Mesenchymal stem cell (in vitro differentiated cells and primary cell): Measurements from ENCODE around the gene FUZ.
A peak's percentile ranks its signal among the peaks of the same experiment; 100 is the strongest.

Experiments
- DNase-seq: peaks from one replicate; pipeline ENCODE4 v3.0.0-alpha.2; 2013
- H2AFZ ChIP-seq: one replicate; pipeline ENCODE4 v1.6.1; 2013; ENCODE audit warnings: low read depth, mild to moderate bottlenecking, control low read depth, inconsistent platforms, low read length, moderate library complexity
- H2AK5ac ChIP-seq: 2 replicates; pipeline ENCODE4 v1.6.1; 2013; ENCODE audit warnings: low read length, moderate library complexity, mild to moderate bottlenecking, inconsistent platforms; ENCODE audit not compliant: severe bottlenecking
- H2BK120ac ChIP-seq: one replicate; pipeline ENCODE4 v1.6.1; 2013; ENCODE audit warnings: low read depth, mild to moderate bottlenecking, inconsistent platforms, low read length, moderate library complexity
- H2BK12ac ChIP-seq, 2 experiments: one replicate each; pipeline ENCODE4 v1.6.1; 2013; ENCODE audit warnings: inconsistent platforms in 2 of 2, low read length in 2 of 2, mild to moderate bottlenecking in 2 of 2, moderate library complexity in 2 of 2, control low read depth in 1 of 2
- H2BK15ac ChIP-seq: one replicate; pipeline ENCODE4 v1.6.1; 2013; ENCODE audit warnings: mild to moderate bottlenecking, low read depth, inconsistent platforms; ENCODE audit not compliant: poor library complexity, severe bottlenecking
- H2BK5ac ChIP-seq: 2 replicates; pipeline ENCODE4 v1.6.1; 2013; ENCODE audit warnings: low read depth, mild to moderate bottlenecking, low read length, control low read depth, inconsistent platforms; ENCODE audit not compliant: poor library complexity, severe bottlenecking
- H3K14ac ChIP-seq, 2 experiments: one replicate each; pipeline ENCODE4 v1.6.1; 2013; ENCODE audit warnings: inconsistent platforms in 2 of 2, low read length in 2 of 2, control low read depth in 1 of 2, mild to moderate bottlenecking in 1 of 2, moderate library complexity in 1 of 2
- H3K18ac ChIP-seq, 2 experiments: one replicate each; pipeline ENCODE4 v1.6.1; 2013; ENCODE audit warnings: inconsistent platforms in 2 of 2, low read length in 2 of 2, control low read depth in 1 of 2, low read depth in 1 of 2, mild to moderate bottlenecking in 1 of 2
- H3K23ac ChIP-seq, 2 experiments: one replicate each; pipeline ENCODE4 v1.6.1; 2013; ENCODE audit warnings: inconsistent platforms in 2 of 2, low read length in 2 of 2, mild to moderate bottlenecking in 2 of 2, moderate library complexity in 2 of 2, control low read depth in 1 of 2
- H3K27ac ChIP-seq: 2 replicates; pipeline ENCODE4 v1.5.1; 2013; ENCODE audit warnings: mild to moderate bottlenecking, moderate library complexity, low read length, control low read depth, inconsistent platforms; ENCODE audit not compliant: poor library complexity, severe bottlenecking
- H3K27me3 ChIP-seq, 2 experiments: 2 replicates each; pipeline versions ENCODE4 v1.6.1 to v1.7.0; 2013; ENCODE audit warnings: low read length in 2 of 2, mild to moderate bottlenecking in 2 of 2, moderate library complexity in 2 of 2, control low read depth in 1 of 2, inconsistent platforms in 1 of 2; ENCODE audit not compliant: control insufficient read depth in 1 of 2, insufficient read depth in 1 of 2
- H3K36me3 ChIP-seq, 2 experiments: 2 replicates each; pipeline versions ENCODE4 v1.6.1 to v1.7.0; 2013; ENCODE audit warnings: low read length in 2 of 2, control low read depth in 1 of 2, inconsistent platforms in 1 of 2, low read depth in 1 of 2, mild to moderate bottlenecking in 1 of 2; ENCODE audit not compliant: insufficient read depth in 2 of 2, control insufficient read depth in 1 of 2
- H3K4ac ChIP-seq, 2 experiments: one replicate each; pipeline ENCODE4 v1.6.1; 2013; ENCODE audit warnings: inconsistent platforms in 2 of 2, low read length in 2 of 2, mild to moderate bottlenecking in 2 of 2, moderate library complexity in 2 of 2, control low read depth in 1 of 2, low read depth in 1 of 2
- H3K4me1 ChIP-seq: 2 replicates; pipeline ENCODE4 v1.6.1; 2013; ENCODE audit warnings: low read depth, low read length, control low read depth; ENCODE audit not compliant: control insufficient read depth, insufficient read depth
- H3K4me2 ChIP-seq: 2 replicates; pipeline ENCODE4 v1.6.1; 2013; ENCODE audit warnings: low read length, mild to moderate bottlenecking, inconsistent platforms; ENCODE audit not compliant: poor library complexity, severe bottlenecking
- H3K4me3 ChIP-seq, 2 experiments: 2 replicates each; pipeline versions ENCODE4 v1.5.1 to v1.7.0; 2013; ENCODE audit warnings: low read length in 2 of 2, mild to moderate bottlenecking in 2 of 2, control low read depth in 1 of 2, low read depth in 1 of 2; ENCODE audit not compliant: insufficient read depth in 1 of 2
- H3K79me1 ChIP-seq: replicated peaks from 2 replicates; pipeline ENCODE4 v1.6.1; 2013; ENCODE audit warnings: mild to moderate bottlenecking, control low read depth, low read length, inconsistent platforms; ENCODE audit not compliant: poor library complexity, severe bottlenecking
- H3K9ac ChIP-seq: 2 replicates; pipeline ENCODE4 v1.7.0; 2013; ENCODE audit warnings: mild to moderate bottlenecking, low read length, moderate library complexity
- H3K9me3 ChIP-seq: 2 replicates; pipeline ENCODE4 v1.7.0; 2013; ENCODE audit warnings: mild to moderate bottlenecking, low read length; ENCODE audit not compliant: control insufficient read depth
- H4K8ac ChIP-seq: one replicate; pipeline ENCODE4 v1.6.1; 2013; ENCODE audit warnings: inconsistent platforms, mild to moderate bottlenecking, low read length, moderate library complexity
- H4K91ac ChIP-seq: one replicate; pipeline ENCODE4 v1.6.1; 2013; ENCODE audit warnings: mild to moderate bottlenecking, low read length, inconsistent platforms
- WGBS: methylation state at CpG from one replicate; pipeline ENCODE4 v1.1.7; 2013; ENCODE audit warnings: mixed read lengths; 5-methylcytosine and 5-hydroxymethylcytosine counted together

FUZ gene

GRCh38 chr19:49801401-49801888 is 11.6 kb downstream of the FUZ start:
- Histone ChIP-seq H3K4me3 (peak overlapping the region in 1 of 2 experiments; percentile 63), H3K14ac (peak overlapping the region in 1 of 2 experiments; percentile 36), H2AK5ac (no peak overlapping the region), H2AFZ (no peak overlapping the region), H2BK120ac (no peak overlapping the region), H2BK5ac (no peak overlapping the region), H3K4ac (no peak overlapping the region), H3K23ac (no peak overlapping the region), H3K79me1 (peaks cover 24% of the 10 kb centered on the region), H2BK15ac (no peak overlapping the region), H3K4me2 (no peak overlapping the region), H3K36me3 (peaks cover 84 to 94% of the 10 kb centered on the region in 2 experiments), H3K27me3 (no peaks in the 10 kb centered on the region), H3K4me1 (peaks cover 3% of the 10 kb centered on the region), H2BK12ac (no peak overlapping the region), H3K9me3 (no peaks in the 10 kb centered on the region), H3K27ac (no peak overlapping the region), H4K91ac (no peak overlapping the region), H4K8ac (no peak overlapping the region), H3K9ac (peak overlapping the region; percentile 62), H3K18ac (no peak overlapping the region)
- no peak for DNase-seq
- WGBS, result 92% methylated on average over 30 of the region's 32 CpGs

- no peak overlapping the region for H2BK15ac ChIP-seq
- DNase-seq, result no peak
- no peak overlapping the region for H3K23ac ChIP-seq
- no peak overlapping the region for H2AK5ac ChIP-seq
- peaks cover 3% of the 10 kb centered on the region for H3K4me1 ChIP-seq
- H4K91ac ChIP-seq, result no peak overlapping the region
- no peak overlapping the region for H2BK12ac ChIP-seq
- no peaks in the 10 kb centered on the region for H3K27me3 ChIP-seq
- H2BK120ac ChIP-seq, result no peak overlapping the region
- no peaks in the 10 kb centered on the region for H3K9me3 ChIP-seq
- no peak overlapping the region for H3K4ac ChIP-seq
- H3K4me2 ChIP-seq, result no peak overlapping the region
- H3K27ac ChIP-seq, result no peak overlapping the region
- no peak overlapping the region for H4K8ac ChIP-seq
- H3K18ac ChIP-seq, result no peak overlapping the region
- H3K9ac ChIP-seq, result no peak overlapping the region
- WGBS, result 97% methylated on average over 10 of the region's 10 CpGs
- peaks cover 24% of the 10 kb centered on the region for H3K79me1 ChIP-seq
- no peak overlapping the region for H3K4me3 ChIP-seq
- no peak overlapping the region for H3K14ac ChIP-seq
- H2BK5ac ChIP-seq, result no peak overlapping the region
- peaks cover 84 to 95% of the 10 kb centered on the region in 2 experiments for H3K36me3 ChIP-seq
- no peak overlapping the region for H2AFZ ChIP-seq
These were observed 12.3 kb downstream of the FUZ start for GRCh38 chr19:49800771-49801170.

GRCh38 chr19:49799798-49800376 is 13.2 kb downstream of the FUZ start:
- Histone ChIP-seq H2AK5ac (no peak overlapping the region), H3K14ac (no peak overlapping the region), H3K18ac (no peak overlapping the region), H3K9ac (no peak overlapping the region), H2BK12ac (no peak overlapping the region), H4K8ac (no peak overlapping the region), H3K23ac (no peak overlapping the region), H3K79me1 (peaks cover 26% of the 10 kb centered on the region), H3K4me2 (no peak overlapping the region), H3K4me3 (no peak overlapping the region), H2BK15ac (no peak overlapping the region), H3K4me1 (peaks cover 3% of the 10 kb centered on the region), H4K91ac (no peak overlapping the region), H2AFZ (no peak overlapping the region), H2BK5ac (no peak overlapping the region), H3K27ac (no peak overlapping the region), H3K27me3 (no peaks in the 10 kb centered on the region), H3K4ac (no peak overlapping the region), H3K36me3 (peaks cover 84 to 95% of the 10 kb centered on the region in 2 experiments), H2BK120ac (no peak overlapping the region), H3K9me3 (no peaks in the 10 kb centered on the region)
- 96% methylated on average over 25 of the region's 25 CpGs for WGBS
- DNase-seq, result no peak

- H3K9me3 ChIP-seq, result no peaks in the 10 kb centered on the region
- no peak overlapping the region for H3K27ac ChIP-seq
- peaks cover 26% of the 10 kb centered on the region for H3K79me1 ChIP-seq
- no peak overlapping the region for H3K4ac ChIP-seq
- H3K4me2 ChIP-seq, result no peak overlapping the region
- peaks cover 83 to 93% of the 10 kb centered on the region in 2 experiments for H3K36me3 ChIP-seq
- no peak overlapping the region for H3K18ac ChIP-seq
- no peak overlapping the region for H3K4me3 ChIP-seq
- no peak for DNase-seq
- H3K27me3 ChIP-seq, result no peaks in the 10 kb centered on the region
- H3K14ac ChIP-seq, result no peak overlapping the region
- no peak overlapping the region for H3K9ac ChIP-seq
- H2BK120ac ChIP-seq, result no peak overlapping the region
- H2BK15ac ChIP-seq, result no peak overlapping the region
- no peak overlapping the region for H2BK5ac ChIP-seq
- H2BK12ac ChIP-seq, result no peak overlapping the region
- no peak overlapping the region for H2AK5ac ChIP-seq
- no peak overlapping the region for H4K8ac ChIP-seq
- peaks cover 3% of the 10 kb centered on the region for H3K4me1 ChIP-seq
- H4K91ac ChIP-seq, result no peak overlapping the region
- WGBS, result over 99% methylated on average over 28 of the region's 28 CpGs
- H3K23ac ChIP-seq, result no peak overlapping the region
- H2AFZ ChIP-seq, result no peak overlapping the region
These were observed 13.8 kb downstream of the FUZ start for GRCh38 chr19:49799271-49799797.
